Hepatic stellate cell (primary cell): ENCODE results near the gene MCM7.

Experiments used
- DNase-seq: peaks from one replicate; pipeline ENCODE4 v3.0.0; 2011; ENCODE audit warnings: low spot score

Gene MCM7

DNA sequence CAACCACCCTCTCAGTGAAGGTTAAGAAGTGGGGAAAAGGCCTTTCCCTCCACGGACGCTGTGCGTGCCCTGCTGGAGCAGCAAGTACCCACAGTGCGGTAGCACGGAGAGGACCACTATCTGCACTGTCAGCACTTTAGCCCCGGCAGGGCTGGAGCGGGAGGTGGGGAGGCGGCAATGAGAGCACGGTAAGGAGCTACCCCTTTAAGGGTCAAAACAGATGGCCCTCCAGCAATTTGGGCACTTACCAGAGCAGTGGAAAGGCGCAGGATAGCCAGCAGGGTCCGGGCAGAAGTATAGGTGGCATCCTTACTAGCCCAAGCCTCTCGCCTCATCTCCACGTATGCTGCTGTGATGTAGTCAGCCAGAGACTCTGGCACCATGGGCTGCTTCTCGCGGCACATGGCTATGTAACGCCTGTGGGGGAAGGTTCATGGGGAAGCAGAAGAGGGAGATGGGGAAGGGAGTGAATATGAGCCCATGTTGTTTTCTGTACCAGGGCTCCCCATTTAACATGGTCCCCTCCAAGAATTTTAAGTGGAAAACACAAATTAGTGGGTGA is 7.2 kb downstream of the MCM7 start:
- no peak for DNase-seq

DNA sequence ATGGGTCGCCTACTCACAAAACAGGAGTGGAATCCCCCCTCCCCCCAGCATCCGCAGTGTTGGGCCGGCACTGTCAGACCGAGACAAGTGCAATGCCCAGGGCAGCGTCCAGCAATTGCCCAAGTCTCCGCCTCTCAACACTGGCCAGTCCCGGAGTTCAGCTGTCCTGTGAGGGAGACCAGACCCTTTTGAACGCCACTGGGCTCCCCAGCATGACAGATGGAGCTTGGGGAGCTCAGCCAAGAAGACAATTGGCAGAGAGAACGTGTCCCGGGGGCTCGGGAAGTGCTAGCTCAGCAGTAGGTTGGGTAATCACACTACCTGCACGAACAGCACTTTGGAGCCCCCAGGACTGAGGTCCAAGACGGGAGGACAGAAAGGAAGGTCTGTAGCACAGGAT is 7.7 kb downstream of the MCM7 start:
- DNase-seq, result no peak

DNA sequence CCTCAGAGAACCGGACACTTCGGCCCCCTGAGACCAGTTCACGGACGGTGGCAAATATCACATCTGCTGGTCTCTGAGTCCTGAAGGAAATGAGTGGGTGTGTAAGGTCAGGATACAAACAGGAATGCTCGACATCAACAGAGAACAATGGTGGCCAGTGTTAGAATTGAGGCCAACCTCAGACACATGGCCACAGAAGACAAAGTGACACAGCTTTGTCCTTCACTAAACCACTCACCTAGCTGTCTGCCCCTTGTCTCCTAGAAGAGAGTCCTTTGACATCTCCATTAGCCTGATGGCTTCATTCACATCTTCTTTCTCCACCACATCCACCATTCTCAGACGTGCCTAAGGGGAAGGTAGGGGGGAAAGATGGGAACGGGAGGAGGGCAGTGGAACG is 8.1 kb downstream of the MCM7 start:
- DNase-seq, result no peak

DNA sequence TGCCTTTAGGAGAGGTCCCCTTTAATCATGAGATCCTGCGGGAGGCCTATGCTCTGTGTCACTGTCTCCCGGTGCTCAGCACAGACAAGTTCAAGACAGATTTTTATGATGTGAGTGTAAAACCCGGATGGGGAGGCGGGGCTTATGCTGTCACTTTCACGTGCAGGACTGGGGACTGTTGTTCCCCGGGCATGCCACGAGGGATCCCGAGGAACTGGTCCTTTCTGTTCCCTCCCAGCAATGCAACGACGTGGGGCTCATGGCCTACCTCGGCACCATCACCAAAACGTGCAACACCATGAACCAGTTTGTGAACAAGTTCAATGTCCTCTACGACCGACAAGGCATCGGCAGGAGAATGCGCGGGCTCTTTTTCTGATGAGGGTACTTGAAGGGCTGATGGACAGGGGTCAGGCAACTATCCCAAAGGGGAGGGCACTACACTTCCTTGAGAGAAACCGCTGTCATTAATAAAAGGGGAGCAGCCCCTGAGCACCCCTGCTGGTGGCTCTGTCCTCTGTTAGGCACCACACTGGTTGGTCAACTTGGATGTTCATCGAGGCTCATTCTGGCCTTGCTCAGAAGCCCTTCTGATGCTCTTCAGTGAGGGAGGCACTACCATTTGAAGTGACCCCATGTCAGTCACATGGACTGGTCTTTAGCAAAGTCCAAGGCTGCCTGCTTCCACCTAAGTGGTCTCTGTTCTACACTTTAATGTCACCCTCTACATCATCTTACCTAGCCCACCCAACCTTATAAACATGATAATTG is 9.6 kb downstream of the MCM7 start:
- no peak for DNase-seq

DNA sequence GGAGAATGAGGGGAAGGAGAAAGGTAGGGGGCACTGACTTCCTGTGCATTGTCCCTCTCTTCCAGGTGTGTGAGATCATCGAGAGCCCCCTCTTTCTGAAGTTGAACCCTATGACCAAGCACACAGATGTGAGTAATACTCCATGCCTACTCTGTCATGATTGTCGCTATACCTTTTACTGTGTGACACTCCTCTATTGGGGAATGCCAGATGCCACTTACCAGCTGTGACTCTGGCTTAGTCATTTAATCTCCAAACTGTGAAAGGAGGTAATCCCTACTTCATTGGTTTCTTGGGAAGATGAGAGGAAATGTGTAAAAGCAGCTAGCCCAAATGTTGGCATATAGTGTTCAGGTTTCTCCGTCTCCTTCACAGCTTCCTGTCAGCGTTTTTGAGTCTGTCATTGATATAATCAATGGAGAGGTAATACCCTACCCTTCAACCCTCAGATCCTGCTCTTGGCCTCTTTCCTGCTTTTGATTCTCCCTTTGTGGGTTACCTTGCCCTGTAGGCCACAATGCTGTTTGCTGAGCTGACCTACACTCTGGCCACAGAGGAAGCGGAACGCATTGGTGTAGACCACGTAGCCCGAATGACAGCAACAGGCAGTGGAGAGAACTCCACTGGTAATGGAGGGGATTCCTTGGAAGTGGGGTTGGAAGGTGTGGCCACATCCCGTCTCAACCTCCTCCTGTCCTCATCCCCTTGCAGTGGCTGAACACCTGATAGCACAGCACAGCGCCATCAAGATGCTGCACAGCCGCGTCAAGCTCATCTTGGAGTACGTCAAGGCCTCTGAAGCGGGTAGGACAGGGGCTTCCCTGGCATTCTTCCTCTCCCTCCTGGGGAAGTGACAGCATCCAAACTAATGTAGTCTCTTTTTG is 10.4 kb downstream of the MCM7 start:
- DNase-seq, result no peak

DNA sequence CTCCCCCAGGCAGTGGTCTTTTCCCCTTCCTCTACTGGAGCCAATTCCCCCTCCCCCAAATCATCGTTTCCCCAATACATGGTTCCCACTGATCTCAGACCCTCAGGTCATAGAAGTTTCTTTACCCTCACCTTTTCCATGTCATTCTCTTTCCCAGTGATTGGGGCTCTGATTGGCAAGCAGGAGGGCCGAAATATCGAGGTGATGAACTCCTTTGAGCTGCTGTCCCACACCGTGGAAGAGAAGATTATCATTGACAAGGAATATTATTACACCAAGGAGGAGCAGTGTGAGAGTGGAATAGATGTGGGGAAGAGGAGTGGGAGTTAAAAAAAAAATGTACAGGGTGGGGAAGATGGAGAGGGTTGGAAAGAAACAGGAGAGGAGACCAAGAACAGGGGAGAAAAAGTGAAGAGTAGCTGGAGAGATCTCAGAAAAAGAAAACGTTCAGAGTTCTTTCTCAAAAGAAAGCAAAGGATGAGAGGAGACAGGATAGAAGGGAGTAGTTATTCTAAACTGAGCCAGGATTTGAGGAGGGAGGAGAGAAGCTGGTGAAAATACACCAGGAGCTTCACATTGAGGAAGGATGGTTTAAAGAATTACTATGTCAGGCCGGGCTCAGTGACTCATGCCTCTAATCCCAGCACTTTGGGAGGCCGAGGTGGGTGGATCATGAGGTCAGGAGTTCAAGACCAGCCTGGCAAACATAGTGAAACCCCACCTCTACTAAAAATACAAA is 11.6 kb downstream of the MCM7 start:
- DNase-seq, result no peak

DNA sequence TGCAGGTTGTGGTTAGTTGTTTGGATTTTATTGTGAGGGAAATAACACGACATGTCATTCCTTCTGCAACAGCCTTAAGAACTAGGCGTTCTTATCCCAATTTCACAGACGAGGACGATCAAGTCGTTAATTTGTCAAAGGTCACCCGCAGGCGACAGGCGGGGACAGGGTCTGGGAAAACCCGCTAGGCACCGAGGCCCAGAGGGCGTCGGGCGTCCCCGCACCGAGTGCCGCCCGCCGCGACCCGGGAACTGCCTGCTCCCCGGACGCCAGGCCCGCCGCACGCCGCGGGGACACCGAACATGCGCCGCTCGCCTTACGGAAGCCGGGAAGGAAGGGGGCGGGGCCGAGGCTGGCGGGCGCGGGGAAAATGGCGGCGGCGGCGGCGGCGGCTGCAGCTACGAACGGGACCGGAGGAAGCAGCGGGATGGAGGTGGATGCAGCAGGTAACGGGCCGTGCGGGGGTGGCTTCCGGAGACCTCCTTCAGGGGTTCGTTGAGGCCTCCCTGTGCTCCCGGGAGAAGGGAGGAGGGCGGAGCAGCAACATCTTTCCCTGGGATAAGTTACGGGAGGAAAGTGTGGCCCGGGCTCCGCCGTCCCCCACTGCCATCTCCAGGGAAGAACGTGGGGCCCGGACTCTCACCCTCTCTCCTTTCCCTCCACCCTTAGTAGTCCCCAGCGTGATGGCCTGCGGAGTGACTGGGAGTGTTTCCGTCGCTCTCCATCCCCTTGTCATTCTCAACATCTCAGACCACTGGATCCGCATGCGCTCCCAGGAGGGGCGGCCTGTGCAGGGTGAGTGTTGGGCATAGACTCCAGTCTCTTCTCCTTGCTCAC is 12.4 kb downstream of the MCM7 start, which contains the start of gene COPS6:
Gene COPS6, plus strand, starts transcription at position 349 of the 837 bp plus-strand sequence. Its CDS starts 22 bp downstream, at position 371.
- peak; percentile 68 for DNase-seq

DNA sequence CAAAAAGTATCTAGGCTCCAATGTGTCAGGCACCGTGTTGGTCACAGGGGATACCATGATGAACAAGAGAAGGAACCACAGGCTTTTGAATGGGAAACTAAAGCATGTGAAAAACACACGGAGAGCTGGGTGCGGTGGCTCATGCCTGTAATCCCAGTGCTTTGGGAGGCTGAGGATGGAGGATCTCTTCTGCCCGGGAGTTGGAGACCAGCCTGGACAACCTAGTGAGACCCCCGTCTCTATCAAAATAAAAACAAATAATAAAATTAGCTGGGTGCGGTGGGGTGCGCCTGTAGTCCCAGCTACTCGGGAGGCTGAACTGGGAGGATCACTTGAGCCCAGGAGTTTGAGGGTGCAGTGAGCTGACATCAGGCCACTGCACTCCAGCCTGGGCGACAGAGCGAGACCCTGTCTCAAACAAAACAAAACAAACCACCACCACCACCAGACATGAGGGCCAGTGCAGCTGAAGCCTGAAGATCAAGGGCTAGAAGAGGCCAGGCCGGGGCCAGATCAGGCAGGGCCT is 13.0 kb downstream of the MCM7 start:
- DNase-seq, result no peak

DNA sequence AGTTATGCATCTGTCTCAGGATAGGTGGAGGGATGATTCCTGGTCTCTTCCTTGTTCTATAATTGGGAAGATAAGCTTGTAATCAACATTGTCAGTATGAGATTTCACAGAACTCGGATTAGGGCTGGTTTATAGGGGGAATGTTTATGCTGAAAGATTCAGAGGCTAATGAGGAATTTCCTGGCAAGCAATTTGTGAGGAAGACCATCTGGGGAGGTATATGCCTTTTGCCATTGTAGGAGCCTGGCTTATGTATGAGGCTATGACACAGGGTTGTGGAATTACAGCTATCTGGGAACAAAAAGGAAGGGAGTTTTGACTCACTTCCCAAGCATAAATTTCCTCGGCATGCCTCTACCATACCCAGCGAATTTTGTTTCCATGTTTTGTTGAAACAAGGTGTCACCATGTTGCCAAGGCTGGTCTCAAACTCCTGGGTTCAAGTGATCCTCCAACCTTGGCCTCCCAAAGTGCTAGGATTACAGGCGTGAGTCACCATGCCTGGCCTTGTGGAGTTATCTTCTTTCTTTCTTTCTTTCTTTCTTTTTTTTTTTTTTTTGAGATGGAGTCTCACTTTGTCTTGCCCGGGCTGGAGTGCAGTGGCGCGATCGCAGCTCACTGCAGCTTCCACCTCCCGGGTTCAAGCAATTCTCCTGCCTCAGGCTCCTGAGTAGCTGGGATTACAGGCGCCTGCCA is 14.0 kb downstream of the MCM7 start:
- peak; percentile 91 for DNase-seq

DNA sequence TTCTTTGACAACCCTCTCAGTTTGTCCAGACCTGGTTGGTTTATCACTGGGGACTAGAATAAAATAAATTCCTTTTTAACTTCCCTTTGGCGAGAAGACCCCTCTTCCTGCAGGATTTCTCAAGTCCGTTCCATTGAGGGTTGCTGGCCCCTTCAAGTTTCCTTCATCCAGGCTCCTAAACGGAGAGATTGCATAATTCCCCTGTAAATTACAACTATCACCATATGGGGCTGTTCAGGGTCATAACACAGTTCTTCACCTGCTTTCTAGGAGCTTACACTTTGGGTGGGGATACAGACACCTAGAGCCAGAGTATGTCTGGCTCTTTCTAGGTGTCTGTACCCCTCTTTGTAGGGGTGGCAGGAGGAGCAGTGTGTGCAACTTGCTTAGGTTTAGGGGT is 15.7 kb downstream of the MCM7 start:
- DNase-seq, result no peak

DNA sequence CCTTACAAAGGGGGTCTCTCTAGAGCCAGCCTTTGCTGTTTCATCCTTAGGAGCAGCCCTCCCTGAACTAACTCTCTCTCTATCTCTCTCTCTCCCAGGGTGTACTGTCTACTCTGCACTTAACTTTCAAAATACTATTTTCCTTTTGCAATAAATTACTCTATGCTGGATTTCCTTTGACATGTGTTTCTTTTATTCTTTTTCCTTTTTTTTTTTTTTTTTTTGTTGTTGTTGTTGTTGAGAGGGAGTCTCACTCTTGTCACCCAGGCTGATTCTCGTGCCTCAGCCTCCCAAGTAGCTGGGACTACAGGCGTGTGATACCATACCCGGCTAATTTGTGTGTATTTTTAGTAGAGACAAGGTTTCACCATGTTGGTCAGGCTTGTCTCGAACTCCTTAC is 18.2 kb downstream of the MCM7 start:
- DNase-seq, result no peak

DNA sequence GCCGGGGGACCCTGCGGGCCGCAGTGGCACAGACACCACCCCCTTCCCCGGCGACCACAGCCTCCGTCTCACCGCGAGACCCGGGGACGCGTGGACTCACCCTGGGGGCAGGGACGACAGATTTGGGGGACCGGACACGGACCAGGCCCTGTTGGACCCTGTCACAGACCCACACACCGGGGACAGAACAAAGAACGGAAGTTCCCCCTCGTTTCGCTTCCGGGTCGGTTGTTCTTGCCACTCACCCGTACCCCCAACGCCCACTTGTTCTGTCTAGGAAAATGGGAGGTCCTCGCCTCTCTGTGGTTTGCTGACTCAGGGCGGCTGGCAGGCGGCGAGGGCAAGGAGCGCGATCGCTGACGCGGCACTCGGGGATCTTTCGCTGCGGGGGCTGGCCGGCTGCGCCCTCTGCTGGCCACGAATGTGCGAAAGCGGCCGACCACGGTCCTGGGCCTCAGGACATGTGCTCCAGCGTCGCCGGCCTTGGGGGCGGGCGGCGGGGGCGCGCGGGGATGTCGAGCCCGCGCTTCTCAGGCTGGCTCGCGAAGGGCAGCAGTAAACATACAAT is 19.6 kb downstream of the MCM7 start, which contains the start of gene ZNF3:
Gene ZNF3, minus strand, starts transcription at position 189 of the 568 bp plus-strand sequence. CDS start 4,366 bp downstream, outside the sequence.
- peak; percentile 94 for DNase-seq

DNA sequence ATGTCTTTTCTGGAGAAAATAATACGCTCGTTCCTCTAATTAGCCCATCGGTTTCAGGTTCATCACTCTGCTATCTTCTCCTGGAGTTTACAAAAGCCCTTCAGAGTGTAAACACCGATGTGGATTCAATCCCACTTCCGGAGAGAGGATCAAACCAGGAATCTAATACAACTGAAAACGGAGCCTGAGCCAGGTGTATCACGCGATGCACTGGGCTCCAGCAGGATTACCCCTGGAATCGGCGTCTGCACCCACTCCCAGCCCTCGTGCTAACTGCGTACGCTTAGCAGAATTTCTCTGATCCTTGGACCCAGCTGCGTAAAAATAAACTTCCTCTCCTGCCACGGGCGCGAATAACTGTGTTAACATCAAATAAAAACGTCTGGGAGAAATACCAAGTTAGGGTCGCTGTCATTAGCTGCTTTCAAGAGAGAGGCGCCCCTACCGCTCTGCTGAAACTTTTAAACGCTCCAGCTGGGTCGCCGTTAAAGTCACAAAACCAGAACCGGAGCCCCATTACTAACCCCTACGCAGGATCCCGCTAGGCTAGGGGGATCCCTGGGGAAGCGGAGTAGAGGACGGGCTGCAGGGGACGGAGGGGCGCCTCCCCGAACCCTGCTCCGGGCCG is 20.2 kb downstream of the MCM7 start:
- no peak for DNase-seq

DNA sequence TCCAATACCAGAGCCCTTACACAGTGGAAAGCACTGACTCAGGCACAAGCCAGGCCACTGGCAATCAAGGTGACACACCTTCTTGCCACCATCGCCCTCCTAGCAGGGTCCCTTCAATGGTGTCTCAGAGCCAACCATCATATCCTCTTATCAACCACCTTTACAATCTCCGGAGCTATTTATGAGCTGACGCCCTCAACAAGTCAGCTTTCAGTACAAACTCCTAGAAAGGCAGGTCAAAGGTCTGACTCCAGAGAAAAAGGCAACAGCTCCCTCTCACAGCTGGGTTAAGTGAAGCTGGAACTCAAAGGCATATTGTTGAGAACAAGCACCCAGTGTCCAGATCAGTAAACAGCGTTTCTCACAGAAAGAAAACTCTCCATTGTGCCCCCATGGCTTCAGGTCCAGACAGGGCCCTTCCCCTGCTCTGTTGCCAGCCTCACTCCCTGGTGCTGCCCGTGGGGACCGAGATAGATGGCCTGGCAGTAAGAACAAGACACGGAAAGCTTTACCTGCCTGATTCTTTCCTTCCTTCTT is 22.1 kb downstream of the MCM7 start:
- DNase-seq, result no peak

DNA sequence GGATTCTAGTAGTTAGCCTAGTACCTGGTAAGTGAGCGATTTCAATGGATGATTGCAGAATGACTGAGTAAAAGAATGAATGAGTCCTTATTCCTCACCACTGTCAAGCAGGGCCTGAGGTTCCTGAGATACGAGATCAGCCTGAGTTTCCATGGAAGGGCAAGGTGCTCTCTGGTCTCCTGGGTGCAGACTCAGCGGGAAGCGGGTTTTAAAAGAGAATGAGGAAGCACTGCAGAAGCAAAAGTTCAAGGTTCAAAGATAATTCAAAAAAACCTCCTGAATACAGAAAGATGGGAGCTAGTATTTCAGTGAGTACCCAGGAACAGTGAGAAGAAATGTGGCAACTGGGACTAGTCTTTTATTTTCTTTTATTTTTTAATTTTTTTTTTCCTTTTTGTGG is 24.0 kb downstream of the MCM7 start:
- DNase-seq, result no peak

DNA sequence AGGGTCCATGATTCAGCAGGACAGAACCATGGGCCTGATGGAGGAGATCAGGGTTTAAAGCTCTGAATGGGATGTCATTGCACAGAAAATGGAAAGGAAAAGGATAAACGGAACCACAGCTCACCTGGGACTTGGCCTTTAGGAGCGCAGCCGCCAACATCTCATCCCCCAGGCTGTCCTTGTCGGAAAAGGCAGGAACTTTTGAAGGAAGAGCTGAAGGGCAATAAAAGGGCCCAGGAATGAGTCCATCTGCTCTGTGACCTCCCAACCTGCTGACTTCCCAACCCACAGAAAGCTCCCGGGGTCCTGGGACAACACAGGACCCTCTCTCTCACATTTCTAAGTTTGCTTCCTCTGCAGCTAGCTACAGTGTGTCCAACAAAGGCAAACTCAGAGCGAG is 25.8 kb downstream of the MCM7 start:
- DNase-seq, result no peak

DNA sequence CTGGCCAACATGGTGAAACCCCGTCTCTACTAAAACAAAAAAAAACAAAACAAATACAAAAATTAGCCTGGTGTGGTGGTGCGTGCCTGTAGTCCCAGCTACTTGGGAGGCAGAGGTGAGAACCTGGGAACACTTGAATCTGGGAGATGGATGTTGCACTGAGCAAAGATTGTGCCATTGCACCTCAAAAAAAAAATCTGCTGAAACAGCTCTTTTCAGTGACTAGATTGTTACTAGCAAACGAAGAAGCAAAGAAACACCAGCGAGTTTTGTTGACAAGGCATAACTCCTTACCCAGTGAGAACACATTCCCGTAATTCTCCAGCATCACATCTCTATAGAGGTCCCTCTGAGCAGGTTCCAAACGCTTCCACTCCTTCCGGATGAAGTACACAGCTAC is 26.4 kb downstream of the MCM7 start:
- DNase-seq, result no peak

DNA sequence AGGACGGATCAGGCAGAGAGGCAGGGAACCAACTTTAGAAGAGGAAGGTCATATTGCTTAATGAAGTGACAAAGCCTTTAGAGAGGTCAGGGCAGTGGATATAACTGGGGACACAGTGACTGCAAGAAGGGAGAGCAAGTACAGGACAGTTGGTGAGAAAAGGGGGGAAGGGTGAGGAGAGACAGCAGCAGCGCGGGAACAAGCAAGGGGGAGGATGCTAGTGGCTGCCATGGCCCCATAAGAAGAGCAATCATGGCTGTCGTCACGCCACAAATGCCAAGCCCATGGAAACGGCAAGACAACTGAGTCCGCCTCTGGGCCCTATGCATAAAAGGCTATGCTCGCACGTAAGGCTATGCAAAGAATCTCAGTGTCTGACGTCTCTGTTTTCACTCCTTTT is 28.7 kb downstream of the MCM7 start:
- DNase-seq, result no peak
